ENCODE results near the gene RPS4Y2. TPM values are rescaled to one million over a fixed set of nuclear protein-coding genes. Genes with fewer than 3 reads are reported as not detected.

The RPS4Y2 gene
- polyA plus RNA-seq, 1 of the 3 experiments (the other 2 are of a cell fraction): not detected

- no peaks in the 10 kb centered on the region for H3K4me1 ChIP-seq (ENCODE audit: control insufficient read depth in 1 of 2, insufficient read depth in 2 of 2, low read depth in 1 of 2, low read length in 1 of 2)
- H3K27me3 ChIP-seq (ENCODE audit: insufficient read depth): no peaks in the 10 kb centered on the region
- no peaks in the 10 kb centered on the region for H3K9me2 ChIP-seq
- no peaks in the 10 kb centered on the region for H4K20me1 ChIP-seq (ENCODE audit: insufficient read depth)
- DNase-seq: no peak
- no peak overlapping the region for H2AFZ ChIP-seq (ENCODE audit: low read depth)
- ChIA-PET CTCF (no interaction called here), POLR2A (no interaction called here)
- no peaks in the 10 kb centered on the region for H3K36me3 ChIP-seq (replicated peaks in 1 of 2; ENCODE audit: control insufficient read depth in 1 of 2, insufficient read depth in 2 of 2, low read length in 1 of 2)
- H3K9me3 ChIP-seq: no peaks in the 10 kb centered on the region
- no peaks in the 10 kb centered on the region for H3F3A ChIP-seq (replicated peaks; ENCODE audit: insufficient read depth)
- no peaks in the 10 kb centered on the region for H3K79me2 ChIP-seq (ENCODE audit: insufficient read depth)
- no CpG with 5 or more reads among the region's 4 CpGs for WGBS (ENCODE audit: low lambda C conversion rate)
- no peak overlapping the region for H3K9ac ChIP-seq
- TF ChIP-seq MXI1 (IDR thresholded peaks at IDR 0.05; ENCODE audit: low read depth, low read length): no peak
- no peak for TF ChIP-seq EP300 (IDR thresholded peaks at IDR 0.05; ENCODE audit: borderline replicate concordance in 1 of 2, low read depth in 1 of 2, low read length in 1 of 2)
- TF ChIP-seq TAF1 (IDR thresholded peaks at IDR 0.05; ENCODE audit: borderline replicate concordance, low read depth, low read length): no peak
- no peak for TF ChIP-seq TCF12 (IDR thresholded peaks at IDR 0.05)
- no peak for TF ChIP-seq RXRA (IDR thresholded peaks at IDR 0.05; ENCODE audit: borderline replicate concordance, low read depth)
- no peak for TF ChIP-seq ELF1 (IDR thresholded peaks at IDR 0.05)
- TF ChIP-seq TEAD4 (IDR thresholded peaks at IDR 0.05; ENCODE audit: borderline replicate concordance, insufficient read depth): no peak
- no peak for TF ChIP-seq USF2 (IDR thresholded peaks at IDR 0.05; ENCODE audit: borderline replicate concordance, low read depth, low read length)
- no peak for TF ChIP-seq MAX (IDR thresholded peaks at IDR 0.05; ENCODE audit: low read depth)
- no peak for TF ChIP-seq NFIC (IDR thresholded peaks at IDR 0.05; ENCODE audit: borderline replicate concordance)
- TF ChIP-seq CTCF (IDR thresholded peaks at IDR 0.05): no peak
- TF ChIP-seq NRF1 (IDR thresholded peaks at IDR 0.05; ENCODE audit: low read depth, low read length): no peak
- no peak for TF ChIP-seq CHD2 (IDR thresholded peaks at IDR 0.05; ENCODE audit: low read length, partially characterized antibody)
- TF ChIP-seq FOXJ3 (CRISPR knock-in tag; IDR thresholded peaks at IDR 0.05): no peak
- TF ChIP-seq PBX3 (IDR thresholded peaks at IDR 0.05): no peak
- no peak for TF ChIP-seq FOSL2 (IDR thresholded peaks at IDR 0.05; ENCODE audit: borderline replicate concordance, low read depth)
- no peak overlapping the region for H3K4me3 ChIP-seq (ENCODE audit: low read depth in 2 of 2, low read length in 1 of 2)
- no peak overlapping the region for H3K4me2 ChIP-seq
- H3K27ac ChIP-seq (ENCODE audit: low read depth in 2 of 2, low read length in 1 of 2): no peak overlapping the region
These were observed 20.2 kb downstream of the RPS4Y2 start for GRCh38 chrY:20776104-20776503.

All from SK-N-SH (cell line).